Measurements from ENCODE around the gene C16orf78.

- TF ChIP-seq CTCF (conservative IDR thresholded peaks at IDR 0.05 in 1 of 2, IDR thresholded peaks at IDR 0.05 in 1 of 2; ENCODE audit: extremely low read depth in 1 of 2, insufficient read depth in 1 of 2, low read depth in 1 of 2, low read length in 2 of 2) (no peak), EZH2 (IDR thresholded peaks at IDR 0.05; ENCODE audit: borderline replicate concordance, low read length) (no peak)
These were observed 31.9 kb downstream of the C16orf78 start for GRCh38 chr16:49405530-49405929.

Data from mammary epithelial cell (primary cell).